ENCODE data around the gene SLC1A2. TPM values are rescaled to one million over a fixed set of nuclear protein-coding genes. Genes with fewer than 3 reads are reported as not detected.

Gene SLC1A2
- total RNA-seq, 1 experiment from 2014 or later = 0.50 TPM

DNA sequence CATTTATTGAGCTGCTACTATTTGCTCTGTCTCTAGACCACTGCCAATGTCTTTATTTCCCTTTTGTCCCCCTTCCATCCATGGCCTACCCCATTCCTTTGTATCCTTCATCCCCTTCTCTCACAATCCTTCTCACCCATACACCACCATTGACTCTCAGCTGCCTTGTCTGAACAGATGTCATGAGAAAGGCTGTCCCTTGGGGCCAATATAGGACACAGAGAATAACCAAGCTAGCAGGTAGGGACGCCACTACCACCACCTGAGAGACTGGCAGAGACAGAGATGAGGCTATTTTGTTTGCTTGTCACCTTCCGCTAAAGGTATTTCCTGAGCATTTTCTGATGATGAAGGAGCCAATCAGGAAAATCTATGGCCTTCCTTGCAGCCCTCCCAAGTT, 141.5 kb downstream of the SLC1A2 start:
- Histone ChIP-seq H2AFZ (ENCODE audit: low read length) (no peak overlapping the region), H4K5ac (ENCODE audit: insufficient read length, low read depth, low read length) (no peak overlapping the region), H3K9ac (ENCODE audit: extremely low read depth, insufficient read length, low read length) (no peak overlapping the region), H3K4me1 (ENCODE audit: insufficient read depth, low read length) (no peaks in the 10 kb centered on the region), H3K79me2 (ENCODE audit: insufficient read depth, low read length) (no peaks in the 10 kb centered on the region), H4K8ac (replicated peaks; ENCODE audit: insufficient read length, low read depth, low read length) (no peak overlapping the region), H3K9me3 (ENCODE audit: control insufficient read depth, low read depth, low read length) (no peaks in the 10 kb centered on the region), H2BK15ac (ENCODE audit: low read depth, low read length) (no peak overlapping the region), H3K56ac (ENCODE audit: insufficient read length, low read depth, low read length) (no peak overlapping the region), H4K91ac (ENCODE audit: insufficient read length, low read depth, low read length) (no peak overlapping the region), H3T11ph (ENCODE audit: low read length) (no peak overlapping the region), H3K23me2 (ENCODE audit: insufficient read length, low read depth, low read length, poor library complexity, severe bottlenecking) (no peaks in the 10 kb centered on the region), H2BK5ac (ENCODE audit: insufficient read length, low read length) (no peak overlapping the region), H2BK12ac (ENCODE audit: insufficient read length, low read depth, low read length) (no peak overlapping the region), H4K20me1 (ENCODE audit: control insufficient read depth, insufficient read depth, insufficient read length) (no peaks in the 10 kb centered on the region), H2AK5ac (ENCODE audit: insufficient read length, low read length) (no peak overlapping the region), H3K18ac (ENCODE audit: insufficient read length, low read depth, low read length) (no peak overlapping the region), H3K23ac (ENCODE audit: insufficient read length, low read depth, low read length) (no peak overlapping the region), H3K14ac (ENCODE audit: insufficient read depth, low read length) (no peak overlapping the region), H3K4ac (ENCODE audit: low read depth, low read length) (no peak overlapping the region), H3K79me1 (ENCODE audit: insufficient read depth, low read depth, low read length, poor library complexity, severe bottlenecking) (no peaks in the 10 kb centered on the region), H2BK20ac (ENCODE audit: low read depth, low read length, poor library complexity, severe bottlenecking) (no peak overlapping the region), H3K27me3 (ENCODE audit: insufficient read depth, low read length) (no peaks in the 10 kb centered on the region), H3K27ac (ENCODE audit: insufficient read length, low read depth, low read length) (no peak overlapping the region), H2BK120ac (ENCODE audit: low read depth, low read length, poor library complexity, severe bottlenecking) (no peak overlapping the region), H3K4me2 (ENCODE audit: insufficient read depth, insufficient read length, low read length) (no peak overlapping the region)
- no peak for DNase-seq
- TF ChIP-seq, protein P1, sequence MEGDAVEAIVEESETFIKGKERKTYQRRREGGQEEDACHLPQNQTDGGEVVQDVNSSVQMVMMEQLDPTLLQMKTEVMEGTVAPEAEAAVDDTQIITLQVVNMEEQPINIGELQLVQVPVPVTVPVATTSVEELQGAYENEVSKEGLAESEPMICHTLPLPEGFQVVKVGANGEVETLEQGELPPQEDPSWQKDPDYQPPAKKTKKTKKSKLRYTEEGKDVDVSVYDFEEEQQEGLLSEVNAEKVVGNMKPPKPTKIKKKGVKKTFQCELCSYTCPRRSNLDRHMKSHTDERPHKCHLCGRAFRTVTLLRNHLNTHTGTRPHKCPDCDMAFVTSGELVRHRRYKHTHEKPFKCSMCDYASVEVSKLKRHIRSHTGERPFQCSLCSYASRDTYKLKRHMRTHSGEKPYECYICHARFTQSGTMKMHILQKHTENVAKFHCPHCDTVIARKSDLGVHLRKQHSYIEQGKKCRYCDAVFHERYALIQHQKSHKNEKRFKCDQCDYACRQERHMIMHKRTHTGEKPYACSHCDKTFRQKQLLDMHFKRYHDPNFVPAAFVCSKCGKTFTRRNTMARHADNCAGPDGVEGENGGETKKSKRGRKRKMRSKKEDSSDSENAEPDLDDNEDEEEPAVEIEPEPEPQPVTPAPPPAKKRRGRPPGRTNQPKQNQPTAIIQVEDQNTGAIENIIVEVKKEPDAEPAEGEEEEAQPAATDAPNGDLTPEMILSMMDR (conservative IDR thresholded peaks at IDR 0.05) = no peak
- no CpG with 5 or more reads among the region's 2 CpGs for WGBS (ENCODE audit: extremely low coverage, insufficient read length, low lambda C conversion rate)
- Mint-ChIP-seq H3K27ac (no peak overlapping the region), H3K27me3 (ENCODE audit: low read depth) (peaks cover 2% of the 10 kb centered on the region; the same call in 1 of the 2 replicates), H3K4me3 (no peak overlapping the region), H3K9me3 (no peaks in the 10 kb centered on the region), H3K4me1 (peaks cover 15 to 19% of the 10 kb centered on the region in 2 experiments), H3K36me3 (ENCODE audit: insufficient read depth in 1 of 3, low read depth in 3 of 3) (no peaks in the 10 kb centered on the region; a peak in 1 of 7 replicates)

All from H9 (cell line).